HEK293T (cell line): ENCODE data around the gene ZIM2.

Experiments
- ARNT ChIP-seq: fragments of 450-650 bp; IDR thresholded peaks from 2 replicates; pipeline ENCODE4 v1.6.1; 2017; ENCODE audit warnings: mild to moderate bottlenecking
- FOXK2 ChIP-seq: fragments of 450-650 bp; IDR thresholded peaks from 2 replicates; pipeline ENCODE4 v1.6.1; 2016; ENCODE audit warnings: mild to moderate bottlenecking
- FOXM1 ChIP-seq: fragments of 450-650 bp; IDR thresholded peaks from 2 replicates; pipeline ENCODE4 v1.6.1; 2017; ENCODE audit warnings: mild to moderate bottlenecking, borderline replicate concordance
- LEF1 ChIP-seq: fragments of 450-650 bp; IDR thresholded peaks from 2 replicates; pipeline ENCODE4 v1.6.1; 2017; ENCODE audit warnings: mild to moderate bottlenecking, borderline replicate concordance
- TARDBP ChIP-seq: fragments of 450-650 bp; IDR thresholded peaks from 2 replicates; pipeline ENCODE4 v1.6.1; 2016
- TF ChIP-seq, protein P1 (sequence below): fragments of 450-650 bp; IDR thresholded peaks from 2 replicates; pipeline ENCODE4 v1.6.1; 2016

DNA sequence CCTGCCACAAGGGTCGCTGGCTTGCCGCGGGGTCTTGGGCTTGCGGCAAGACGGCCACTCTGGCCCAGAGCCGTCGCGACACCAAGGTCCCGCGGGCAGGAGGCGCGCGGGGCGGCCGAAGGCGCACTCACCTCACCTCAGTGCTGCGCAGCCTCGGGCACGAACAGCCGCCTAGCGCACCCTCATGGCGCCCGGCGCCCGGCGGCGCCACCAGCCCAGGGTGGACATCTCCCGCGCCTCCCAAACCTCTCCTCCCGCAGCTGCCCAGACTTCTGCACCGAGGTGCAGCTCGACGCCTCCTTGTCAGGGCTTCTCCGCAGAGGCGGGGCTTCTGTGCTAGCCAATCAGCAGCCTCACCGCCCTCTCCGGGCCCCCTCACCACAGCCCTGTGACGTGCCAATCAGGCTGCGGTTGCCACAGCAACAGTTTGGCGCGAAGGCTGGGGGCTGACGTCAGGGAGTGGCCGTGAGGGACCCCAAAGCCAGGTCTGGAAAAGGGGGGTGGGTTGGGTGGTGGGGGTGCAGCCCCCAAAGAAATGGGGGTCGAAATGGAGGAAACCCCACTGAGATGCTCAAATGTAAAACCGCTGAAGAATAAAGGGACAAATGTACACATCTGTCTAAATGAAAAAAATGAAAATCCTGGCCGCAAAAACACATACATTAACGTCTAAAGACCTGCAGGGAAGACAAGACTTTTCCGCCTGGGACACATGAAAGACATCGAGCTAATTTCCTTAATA is at the start of gene ZIM2, which contains the start of gene PEG3:
- TF ChIP-seq, protein P1, sequence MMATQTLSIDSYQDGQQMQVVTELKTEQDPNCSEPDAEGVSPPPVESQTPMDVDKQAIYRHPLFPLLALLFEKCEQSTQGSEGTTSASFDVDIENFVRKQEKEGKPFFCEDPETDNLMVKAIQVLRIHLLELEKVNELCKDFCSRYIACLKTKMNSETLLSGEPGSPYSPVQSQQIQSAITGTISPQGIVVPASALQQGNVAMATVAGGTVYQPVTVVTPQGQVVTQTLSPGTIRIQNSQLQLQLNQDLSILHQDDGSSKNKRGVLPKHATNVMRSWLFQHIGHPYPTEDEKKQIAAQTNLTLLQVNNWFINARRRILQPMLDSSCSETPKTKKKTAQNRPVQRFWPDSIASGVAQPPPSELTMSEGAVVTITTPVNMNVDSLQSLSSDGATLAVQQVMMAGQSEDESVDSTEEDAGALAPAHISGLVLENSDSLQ: no peak
- TF ChIP-seq FOXM1 (no peak), TARDBP (no peak), LEF1 (no peak), FOXK2 (no peak), ARNT (no peak)
